Activated T-cell treated with anti-CD3 and anti-CD28 coated beads, Interleukin-2, amount 50 U/mL, for 48 hours (primary cell): ENCODE data around the gene GPR119.
"Not testable (repeated sequence)": the region's sequence is repeated elsewhere in the genome, so short reads cannot be mapped to it uniquely, and the experiment has no call there.

Experiments used
- DNase-seq, 2 experiments: peaks; one replicate each; pipeline ENCODE4 v3.0.0-alpha.2; 2020

GPR119 gene

DNA sequence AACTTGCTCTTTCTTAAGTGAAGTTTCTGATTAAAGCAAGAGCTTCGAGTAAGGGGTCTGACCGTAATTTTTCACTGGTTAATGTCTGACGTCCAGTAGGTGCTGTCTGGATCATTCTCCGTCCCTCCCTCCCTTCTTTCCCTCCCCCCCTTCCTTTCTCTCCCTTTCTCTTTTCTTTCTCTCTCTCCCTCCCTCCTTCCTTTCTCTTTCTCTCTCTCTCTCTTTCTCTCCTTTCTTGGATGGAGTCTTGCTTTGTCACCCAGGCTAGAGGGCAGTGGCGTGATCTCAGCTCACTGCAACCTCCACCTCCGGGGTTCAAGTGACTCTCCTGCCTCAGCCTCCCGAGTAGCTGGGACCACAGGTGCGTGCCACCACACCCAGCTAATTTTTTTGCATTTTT lies 46.6 kb downstream of the GPR119 start:
- DNase-seq = not testable (repeated sequence)

DNA sequence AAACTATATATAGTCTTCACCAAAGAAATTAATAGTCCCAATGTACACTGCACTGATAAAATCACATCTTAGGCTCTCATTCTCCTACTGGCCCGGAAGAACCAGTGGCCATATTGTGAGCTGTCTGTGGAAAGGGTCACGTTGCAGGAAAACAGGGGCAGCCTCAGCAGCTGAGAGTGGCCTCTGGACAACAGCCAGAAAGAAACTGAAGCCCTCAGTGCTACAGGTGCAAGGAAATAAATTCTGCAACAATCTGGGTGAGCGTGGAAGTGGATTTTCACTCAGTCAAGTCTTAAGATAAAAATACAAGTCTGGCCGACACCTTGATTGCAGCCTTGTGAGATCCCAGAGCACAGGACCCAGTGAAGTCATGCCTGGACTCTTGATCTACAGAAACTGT lies 48.9 kb downstream of the GPR119 start:
- DNase-seq = no peak
